ENCODE data around the gene ZSWIM6. TPM values are rescaled to one million over a fixed set of nuclear protein-coding genes. Genes with fewer than 3 reads are reported as not detected.
A peak's percentile ranks its signal among the peaks of the same experiment; 100 is the strongest.
"Not testable (repeated sequence)": the region's sequence is repeated elsewhere in the genome, so short reads cannot be mapped to it uniquely, and the experiment has no call there.

The ZSWIM6 gene
- total and polyA plus RNA-seq, 4 donors, result 5.9 to 21.6 (median 13.3) TPM

- H3K4me3 ChIP-seq, result no peak overlapping the region
- DNase-seq (peak; percentile 100), ATAC-seq (ENCODE audit: insufficient read depth, low FRiP score) (peak; percentile 99)
- no peak overlapping the region for H3K27ac ChIP-seq (ENCODE audit: low read depth in 1 of 2, low read length in 1 of 2)
- H3K9me3 ChIP-seq (ENCODE audit: control insufficient read depth in 4 of 4, insufficient read depth in 3 of 4, low read length in 3 of 4), result no peaks in the 10 kb centered on the region
- no peaks in the 10 kb centered on the region for H3K27me3 ChIP-seq (ENCODE audit: control insufficient read depth in 3 of 3, insufficient read depth in 3 of 3, low read length in 2 of 3)
- H3K36me3 ChIP-seq (ENCODE audit: control insufficient read depth in 4 of 4, insufficient read depth in 4 of 4, low read length in 4 of 4), result no peaks in the 10 kb centered on the region
- no peak for TF ChIP-seq CTCF (IDR thresholded peaks at IDR 0.05; ENCODE audit: control extremely low read depth, extremely low read depth)
- 0 to 1% methylated on average over 28 of the region's 28 CpGs for WGBS, 2 donors
- peaks cover 0 to 19% (median 14%) of the 10 kb centered on the region in 5 donors for H3K4me1 ChIP-seq (ENCODE audit: control insufficient read depth in 5 of 5, insufficient read depth in 5 of 5, low read length in 5 of 5)
- peak overlapping the region in 1 of 2 donors; percentile 72 for H3K9ac ChIP-seq (ENCODE audit: insufficient read depth in 1 of 2, low read length in 2 of 2)
These were observed 76.6 kb downstream of the ZSWIM6 start for GRCh38 chr5:61408476-61409168.

DNA sequence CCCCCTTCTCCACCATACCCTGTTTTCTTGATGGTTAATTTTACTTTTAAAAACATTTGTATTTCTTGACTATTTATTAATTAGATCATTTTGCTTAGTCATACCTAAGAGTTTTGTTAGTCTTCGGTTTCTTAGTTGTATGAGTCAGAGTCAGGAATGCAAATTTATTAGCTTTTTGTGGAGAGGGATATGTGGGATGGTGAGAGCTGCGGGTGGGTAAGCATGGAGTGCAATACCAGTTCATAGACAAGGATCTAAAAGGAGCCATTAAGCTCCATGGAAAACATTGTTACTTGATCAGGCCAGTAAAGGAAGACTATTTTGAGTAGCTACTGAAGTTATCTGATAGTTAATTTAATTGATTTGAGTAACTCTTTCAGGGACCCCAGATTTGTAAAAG, 77.5 kb downstream of the ZSWIM6 start:
- H3K4me3 ChIP-seq, result no peak overlapping the region
- DNase-seq (no peak), ATAC-seq (ENCODE audit: insufficient read depth, low FRiP score) (peak; percentile 67)
- H3K27ac ChIP-seq (ENCODE audit: low read depth in 1 of 2, low read length in 1 of 2), result no peak overlapping the region
- no peaks in the 10 kb centered on the region for H3K27me3 ChIP-seq (ENCODE audit: control insufficient read depth in 3 of 3, insufficient read depth in 3 of 3, low read length in 2 of 3)
- H3K4me1 ChIP-seq (ENCODE audit: control insufficient read depth in 5 of 5, insufficient read depth in 5 of 5, low read length in 5 of 5), result peaks cover 0 to 18% (median 12%) of the 10 kb centered on the region in 5 donors
- no peaks in the 10 kb centered on the region for H3K9me3 ChIP-seq (ENCODE audit: control insufficient read depth in 4 of 4, insufficient read depth in 3 of 4, low read length in 3 of 4)
- no peak overlapping the region for H3K9ac ChIP-seq (ENCODE audit: insufficient read depth in 1 of 2, low read length in 2 of 2)
- no peak for TF ChIP-seq CTCF (IDR thresholded peaks at IDR 0.05; ENCODE audit: control extremely low read depth, extremely low read depth)
- WGBS, 2 donors, result 22 to 30% methylated on average over 2 of the region's 2 CpGs
- H3K36me3 ChIP-seq (ENCODE audit: control insufficient read depth in 4 of 4, insufficient read depth in 4 of 4, low read length in 4 of 4), result no peaks in the 10 kb centered on the region

DNA sequence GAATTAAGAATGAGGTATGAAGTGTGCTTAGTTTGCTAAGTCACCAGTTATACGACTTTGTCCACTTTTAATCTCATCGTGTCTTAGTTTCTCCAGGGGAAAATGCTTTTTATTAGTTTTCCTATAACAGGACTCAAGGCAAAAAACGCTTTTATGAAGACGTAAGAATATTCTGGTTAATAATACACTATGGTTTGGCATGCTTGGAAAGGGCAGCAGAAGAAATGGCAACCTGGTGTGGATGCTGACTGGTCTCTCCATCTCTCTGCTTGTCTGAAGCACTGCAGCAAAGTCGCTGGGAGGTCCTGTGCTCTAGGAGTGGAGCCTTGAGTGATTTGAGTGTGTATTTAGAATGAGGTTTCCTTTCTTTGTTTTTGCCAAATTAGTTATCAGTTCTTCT, 78.8 kb downstream of the ZSWIM6 start:
- TF ChIP-seq CTCF (IDR thresholded peaks at IDR 0.05; ENCODE audit: control extremely low read depth, extremely low read depth), result no peak
- Histone ChIP-seq H3K27me3 (ENCODE audit: control insufficient read depth in 3 of 3, insufficient read depth in 3 of 3, low read length in 2 of 3) (no peaks in the 10 kb centered on the region), H3K4me1 (ENCODE audit: control insufficient read depth in 5 of 5, insufficient read depth in 5 of 5, low read length in 5 of 5) (peaks cover 0 to 18% (median 12%) of the 10 kb centered on the region in 5 donors), H3K36me3 (ENCODE audit: control insufficient read depth in 4 of 4, insufficient read depth in 4 of 4, low read length in 4 of 4) (no peaks in the 10 kb centered on the region), H3K4me3 (no peak overlapping the region), H3K27ac (ENCODE audit: low read depth in 1 of 2, low read length in 1 of 2) (no peak overlapping the region), H3K9ac (ENCODE audit: insufficient read depth in 1 of 2, low read length in 2 of 2) (no peak overlapping the region), H3K9me3 (ENCODE audit: control insufficient read depth in 4 of 4, insufficient read depth in 3 of 4, low read length in 3 of 4) (no peaks in the 10 kb centered on the region)
- no peak for ATAC-seq (ENCODE audit: insufficient read depth, low FRiP score)
- 78 to 84% methylated on average over 5 of the region's 5 CpGs for WGBS, 2 donors
- DNase-seq, result no peak

GRCh38 chr5:61412361-61412760, 80.3 kb downstream of the ZSWIM6 start:
- no peak overlapping the region for H3K4me3 ChIP-seq
- no peak for TF ChIP-seq CTCF (IDR thresholded peaks at IDR 0.05; ENCODE audit: control extremely low read depth, extremely low read depth)
- no peaks in the 10 kb centered on the region for H3K27me3 ChIP-seq (ENCODE audit: control insufficient read depth in 3 of 3, insufficient read depth in 3 of 3, low read length in 2 of 3)
- H3K36me3 ChIP-seq (ENCODE audit: control insufficient read depth in 4 of 4, insufficient read depth in 4 of 4, low read length in 4 of 4), result no peaks in the 10 kb centered on the region
- H3K9me3 ChIP-seq (ENCODE audit: control insufficient read depth in 4 of 4, insufficient read depth in 3 of 4, low read length in 3 of 4), result no peaks in the 10 kb centered on the region
- peaks cover 0 to 20% (median 16%) of the 10 kb centered on the region in 5 donors for H3K4me1 ChIP-seq (ENCODE audit: control insufficient read depth in 5 of 5, insufficient read depth in 5 of 5, low read length in 5 of 5)
- no peak overlapping the region for H3K27ac ChIP-seq (ENCODE audit: low read depth in 1 of 2, low read length in 1 of 2)
- DNase-seq (no peak), ATAC-seq (ENCODE audit: insufficient read depth, low FRiP score) (no peak)
- H3K9ac ChIP-seq (ENCODE audit: insufficient read depth in 1 of 2, low read length in 2 of 2), result no peak overlapping the region
- 94% methylated on average over 2 of the region's 2 CpGs for WGBS, 2 donors

GRCh38 chr5:61413205-61413604, 81.1 kb downstream of the ZSWIM6 start:
- not testable (repeated sequence) for H3K27me3 ChIP-seq (ENCODE audit: control insufficient read depth in 3 of 3, insufficient read depth in 3 of 3, low read length in 2 of 3); DNase-seq

More at GRCh38 chr5:61413205-61413604, 81.1 kb downstream of the ZSWIM6 start:
- not testable (repeated sequence) for ATAC-seq (ENCODE audit: insufficient read depth, low FRiP score); H3K36me3 ChIP-seq (ENCODE audit: control insufficient read depth in 4 of 4, insufficient read depth in 4 of 4, low read length in 4 of 4); H3K9me3 ChIP-seq (ENCODE audit: control insufficient read depth in 4 of 4, insufficient read depth in 3 of 4, low read length in 3 of 4); H3K9ac ChIP-seq (ENCODE audit: insufficient read depth in 1 of 2, low read length in 2 of 2); H3K4me3 ChIP-seq; H3K27ac ChIP-seq (ENCODE audit: low read depth in 1 of 2, low read length in 1 of 2)
- 90 to 96% methylated on average over 2 of the region's 2 CpGs for WGBS, 2 donors
- peaks cover 0 to 20% (median 16%) of the 10 kb centered on the region in 5 donors for H3K4me1 ChIP-seq (ENCODE audit: control insufficient read depth in 5 of 5, insufficient read depth in 5 of 5, low read length in 5 of 5)

All from lung (tissue), 12 donors.